A549 (cell line): ENCODE measurements around the gene PTCH2.

ENCODE experiments used
- CEBPB ChIP-seq, 2 experiments: fragments of >200 bp in 1 of 2; sonication (Bioruptor Twin) in 1 of 2; formaldehyde crosslinking in 1 of 2; IDR thresholded peaks; 2 replicates each; pipeline ENCODE4 v1.6.1; 2012 to 2016
- CTCF ChIP-seq: fragments of >200 bp; sonication (Bioruptor Twin); formaldehyde crosslinking; IDR thresholded peaks from 3 replicates; pipeline ENCODE4 v1.5.1; 2016
- EP300 ChIP-seq, 2 experiments: fragments of >200 bp; sonication (Bioruptor Twin); formaldehyde crosslinking; IDR thresholded peaks; 2 replicates in 1 of 2; 3 replicates in 1 of 2; pipeline ENCODE4 v1.6.1; 2016 to 2017
- ESRRA ChIP-seq: fragments of 150-350 bp; IDR thresholded peaks from 2 replicates; pipeline ENCODE4 v1.6.1; 2014; ENCODE audit warnings: mild to moderate bottlenecking, low read length, borderline replicate concordance
- FOSL2 ChIP-seq, 2 experiments: fragments of 450-650 bp in 1 of 2; fragments of >200 bp in 1 of 2; sonication (Bioruptor Twin) in 1 of 2; formaldehyde crosslinking; IDR thresholded peaks; 2 replicates each; pipeline versions ENCODE4 v1.5.0 to v1.6.1; 2016 to 2020; ENCODE audit warnings: mild to moderate bottlenecking in 1 of 2, moderate library complexity in 1 of 2
- JUN ChIP-seq, 2 experiments: fragments of >200 bp; sonication (Bioruptor Twin); formaldehyde crosslinking; IDR thresholded peaks; 2 replicates in 1 of 2; 3 replicates in 1 of 2; pipeline ENCODE4 v1.6.1; 2016 to 2017
- MAZ ChIP-seq: fragments of 150-350 bp; IDR thresholded peaks from 2 replicates; pipeline ENCODE4 v1.6.1; 2014; ENCODE audit warnings: antibody characterized with exemption, low read depth, low read length, borderline replicate concordance
- POLR2A ChIP-seq: IDR thresholded peaks from 2 replicates; pipeline ENCODE4 v1.6.1; 2012; ENCODE audit warnings: mild to moderate bottlenecking, low read length
- SREBF2 ChIP-seq: fragments of 450-650 bp; IDR thresholded peaks from 2 replicates; pipeline ENCODE4 v1.6.1; 2014; ENCODE audit warnings: mild to moderate bottlenecking, moderate library complexity
- TF ChIP-seq, protein P1 (sequence below): fragments of 200-600 bp; sonication (generic); IDR thresholded peaks from 2 replicates; pipeline ENCODE4 v1.6.1; 2016; ENCODE audit warnings: antibody characterized with exemption, mild to moderate bottlenecking, moderate library complexity
- TF ChIP-seq, protein P2 (sequence below): IDR thresholded peaks from 2 replicates; pipeline ENCODE4 v1.6.1; 2012

DNA sequence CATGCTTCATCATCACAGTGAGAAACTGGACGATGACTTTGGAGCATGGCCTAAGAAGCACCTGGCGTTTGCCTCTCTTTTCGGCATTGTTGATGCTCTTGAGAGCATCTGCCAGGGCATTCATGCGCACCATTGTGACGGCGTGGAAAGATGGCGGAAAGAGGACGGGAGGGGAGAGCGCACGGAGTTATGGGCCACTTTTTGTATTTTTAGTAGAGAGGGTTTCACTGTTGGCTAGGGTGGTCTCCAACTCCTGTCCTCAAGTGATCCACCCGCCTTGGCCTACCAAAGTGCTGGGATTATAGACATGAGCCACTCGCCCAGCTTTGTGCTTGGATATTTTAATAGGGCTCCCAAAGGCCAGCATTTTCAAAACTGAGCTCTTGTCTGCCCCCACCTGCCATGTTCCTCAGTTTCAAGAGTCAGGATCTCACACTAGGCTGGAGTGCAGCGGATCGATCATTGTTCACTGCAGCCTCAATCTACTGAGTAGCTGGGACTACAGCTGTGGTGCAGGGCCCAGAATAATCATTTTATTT lies 62.4 kb downstream of the PTCH2 start:
- TF ChIP-seq CTCF (no peak), EP300 (IDR thresholded peaks at IDR 0.05) (no peak), ESRRA (no peak), MAZ (no peak), FOSL2 (IDR thresholded peaks at IDR 0.05) (no peak), FOSL2 (CRISPR knock-in tag; IDR thresholded peaks at IDR 0.05) (no peak), SREBF2 (no peak), POLR2A (no peak), JUN (IDR thresholded peaks at IDR 0.05) (no peak), CEBPB (IDR thresholded peaks at IDR 0.05) (no peak)
- TF ChIP-seq, protein P1, sequence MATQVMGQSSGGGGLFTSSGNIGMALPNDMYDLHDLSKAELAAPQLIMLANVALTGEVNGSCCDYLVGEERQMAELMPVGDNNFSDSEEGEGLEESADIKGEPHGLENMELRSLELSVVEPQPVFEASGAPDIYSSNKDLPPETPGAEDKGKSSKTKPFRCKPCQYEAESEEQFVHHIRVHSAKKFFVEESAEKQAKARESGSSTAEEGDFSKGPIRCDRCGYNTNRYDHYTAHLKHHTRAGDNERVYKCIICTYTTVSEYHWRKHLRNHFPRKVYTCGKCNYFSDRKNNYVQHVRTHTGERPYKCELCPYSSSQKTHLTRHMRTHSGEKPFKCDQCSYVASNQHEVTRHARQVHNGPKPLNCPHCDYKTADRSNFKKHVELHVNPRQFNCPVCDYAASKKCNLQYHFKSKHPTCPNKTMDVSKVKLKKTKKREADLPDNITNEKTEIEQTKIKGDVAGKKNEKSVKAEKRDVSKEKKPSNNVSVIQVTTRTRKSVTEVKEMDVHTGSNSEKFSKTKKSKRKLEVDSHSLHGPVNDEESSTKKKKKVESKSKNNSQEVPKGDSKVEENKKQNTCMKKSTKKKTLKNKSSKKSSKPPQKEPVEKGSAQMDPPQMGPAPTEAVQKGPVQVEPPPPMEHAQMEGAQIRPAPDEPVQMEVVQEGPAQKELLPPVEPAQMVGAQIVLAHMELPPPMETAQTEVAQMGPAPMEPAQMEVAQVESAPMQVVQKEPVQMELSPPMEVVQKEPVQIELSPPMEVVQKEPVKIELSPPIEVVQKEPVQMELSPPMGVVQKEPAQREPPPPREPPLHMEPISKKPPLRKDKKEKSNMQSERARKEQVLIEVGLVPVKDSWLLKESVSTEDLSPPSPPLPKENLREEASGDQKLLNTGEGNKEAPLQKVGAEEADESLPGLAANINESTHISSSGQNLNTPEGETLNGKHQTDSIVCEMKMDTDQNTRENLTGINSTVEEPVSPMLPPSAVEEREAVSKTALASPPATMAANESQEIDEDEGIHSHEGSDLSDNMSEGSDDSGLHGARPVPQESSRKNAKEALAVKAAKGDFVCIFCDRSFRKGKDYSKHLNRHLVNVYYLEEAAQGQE, result no peak
- TF ChIP-seq, protein P2, sequence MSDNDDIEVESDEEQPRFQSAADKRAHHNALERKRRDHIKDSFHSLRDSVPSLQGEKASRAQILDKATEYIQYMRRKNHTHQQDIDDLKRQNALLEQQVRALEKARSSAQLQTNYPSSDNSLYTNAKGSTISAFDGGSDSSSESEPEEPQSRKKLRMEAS, result no peak
